Suprapubic skin (tissue), 4 donors: ENCODE data around the gene PXT1. TPM values are rescaled to one million over a fixed set of nuclear protein-coding genes. Genes with fewer than 3 reads are reported as not detected.

ENCODE experiments used
- DNase-seq, 2 donors: peaks; one replicate each; pipeline ENCODE4 v3.0.0-alpha.2; 2019; ENCODE audit warnings: low spot score in 2 of 2
- H3K27ac ChIP-seq: fragments of 200-600 bp; sonication (generic); one replicate; pipeline ENCODE4 v1.5.1; 2019
- H3K27me3 ChIP-seq: fragments of 200-600 bp; sonication (generic); one replicate; pipeline ENCODE4 v1.5.1; 2019
- H3K36me3 ChIP-seq: fragments of 200-600 bp; sonication (generic); one replicate; pipeline ENCODE4 v1.5.1; 2019
- H3K4me1 ChIP-seq: fragments of 200-600 bp; sonication (generic); one replicate; pipeline ENCODE4 v1.5.1; 2019
- H3K4me3 ChIP-seq: fragments of 200-600 bp; sonication (generic); one replicate; pipeline ENCODE4 v1.5.1; 2019; ENCODE audit warnings: mild to moderate bottlenecking
- H3K9me3 ChIP-seq: fragments of 200-600 bp; sonication (generic); one replicate; pipeline ENCODE4 v1.5.1; 2019
- CTCF ChIP-seq, 2 donors: fragments of 200-600 bp in 1 of 2; fragments of 450-650 bp in 1 of 2; sonication (generic) in 1 of 2; IDR thresholded peaks; one replicate each; pipeline ENCODE4 v1.5.1; 2016 to 2019; ENCODE audit warnings: antibody characterized with exemption in 2 of 2, mild to moderate bottlenecking in 1 of 2, moderate library complexity in 1 of 2
- EP300 ChIP-seq: sonication (generic); formaldehyde crosslinking; IDR thresholded peaks from one replicate; pipeline ENCODE4 v1.6.1; 2017; ENCODE audit warnings: antibody characterized with exemption
- POLR2A ChIP-seq, 2 donors: fragments of 450-650 bp; IDR thresholded peaks; one replicate each; pipeline ENCODE4 v1.6.1; 2017; ENCODE audit warnings: antibody characterized with exemption in 2 of 2, mild to moderate bottlenecking in 2 of 2, moderate library complexity in 2 of 2
- POLR2AphosphoS5 ChIP-seq, 3 donors: sonication (generic); formaldehyde crosslinking; IDR thresholded peaks; one replicate each; pipeline ENCODE4 v1.6.1; 2017; ENCODE audit warnings: antibody characterized with exemption in 3 of 3
- WGBS: methylation state at CpG from one replicate; pipeline ENCODE4 v1.1.5; 2018; 5-methylcytosine and 5-hydroxymethylcytosine counted together
- total RNA-seq, 4 donors: library from RNA; depleted of rRNA; stranded (reverse); fragments of >200 nt; gene quantifications; one replicate each; pipeline ENCODE4 v1.1.0, GENCODE V29; 2016

PXT1 gene
- total RNA-seq, 4 donors from 2014 or later = not detected

DNA sequence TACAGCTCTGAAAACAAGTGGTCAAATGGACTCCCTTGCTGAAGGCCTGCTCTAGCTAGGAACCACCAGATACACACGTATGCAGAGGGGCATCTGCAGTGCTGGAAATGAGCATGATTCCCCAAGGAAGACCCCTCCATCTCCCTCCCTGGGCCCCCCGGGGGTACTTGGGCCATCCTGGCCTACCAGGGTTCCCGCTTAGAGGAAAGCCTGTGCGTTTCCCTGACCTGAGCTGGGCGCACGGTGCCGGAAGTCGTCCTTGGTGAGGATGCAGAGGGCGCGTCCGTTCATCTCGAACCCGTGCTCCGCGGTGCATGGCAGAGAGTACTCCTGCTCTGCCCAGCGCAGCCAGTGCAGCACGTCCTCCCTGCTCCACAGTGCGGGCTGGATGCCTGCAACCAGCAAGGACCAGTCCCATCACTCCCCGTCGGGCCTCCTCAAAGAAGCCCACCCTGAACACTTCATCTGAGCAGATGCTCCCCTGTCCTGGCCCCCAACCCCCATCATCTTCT is 67.0 kb downstream of the PXT1 start:
- no peaks in the 10 kb centered on the region for H3K9me3 ChIP-seq
- H3K4me3 ChIP-seq = no peak overlapping the region
- H3K4me1 ChIP-seq = peaks cover 17% of the 10 kb centered on the region
- DNase-seq = no peak
- H3K36me3 ChIP-seq = no peaks in the 10 kb centered on the region
- WGBS = 94% methylated on average over 20 of the region's 20 CpGs
- no peaks in the 10 kb centered on the region for H3K27me3 ChIP-seq
- TF ChIP-seq POLR2A (IDR thresholded peaks at IDR 0.05) (no peak), POLR2AphosphoS5 (IDR thresholded peaks at IDR 0.05) (no peak)
- no peak overlapping the region for H3K27ac ChIP-seq

DNA sequence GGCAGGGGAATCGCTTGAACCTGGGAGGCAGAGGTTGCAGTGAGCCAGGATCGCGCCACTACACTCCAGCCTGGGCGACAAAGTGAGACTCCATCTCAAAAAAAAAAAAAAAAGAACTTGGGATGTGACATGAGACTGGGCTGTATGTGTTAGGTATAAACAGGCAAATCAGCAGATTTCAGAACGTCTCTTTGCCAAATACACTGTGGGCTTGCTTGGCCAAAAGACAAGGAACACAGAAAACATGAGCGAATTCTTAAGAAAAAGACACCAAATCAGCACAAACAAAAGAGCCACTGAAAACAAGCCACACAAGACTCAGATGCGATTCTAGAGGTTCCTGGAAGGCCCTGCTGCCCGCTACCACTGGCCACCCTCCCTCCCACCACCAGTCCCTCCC is 67.7 kb downstream of the PXT1 start:
- no peaks in the 10 kb centered on the region for H3K36me3 ChIP-seq
- H3K27ac ChIP-seq = no peak overlapping the region
- no peak overlapping the region for H3K4me3 ChIP-seq
- no peak for TF ChIP-seq POLR2AphosphoS5 (IDR thresholded peaks at IDR 0.05)
- no peak for TF ChIP-seq CTCF (IDR thresholded peaks at IDR 0.05)
- no peak for TF ChIP-seq POLR2A (IDR thresholded peaks at IDR 0.05)
- no peak for TF ChIP-seq EP300
- 64% methylated on average over 8 of the region's 8 CpGs for WGBS
- H3K4me1 ChIP-seq = peaks cover 17% of the 10 kb centered on the region
- DNase-seq = no peak
- no peaks in the 10 kb centered on the region for H3K27me3 ChIP-seq
- H3K9me3 ChIP-seq = no peaks in the 10 kb centered on the region

GRCh38 chr6:36374194-36374593 is 68.5 kb downstream of the PXT1 start:
- 93% methylated on average over 4 of the region's 4 CpGs for WGBS
- no peaks in the 10 kb centered on the region for H3K27me3 ChIP-seq
- no peak for TF ChIP-seq EP300
- TF ChIP-seq CTCF (IDR thresholded peaks at IDR 0.05) = no peak
- TF ChIP-seq POLR2AphosphoS5 (IDR thresholded peaks at IDR 0.05) = no peak
- TF ChIP-seq POLR2A (IDR thresholded peaks at IDR 0.05) = no peak

GRCh38 chr6:36373368-36374019 is 69.2 kb downstream of the PXT1 start:
- Histone ChIP-seq H3K4me3 (no peak overlapping the region), H3K36me3 (no peaks in the 10 kb centered on the region), H3K27ac (no peak overlapping the region), H3K4me1 (peaks cover 17% of the 10 kb centered on the region), H3K9me3 (no peaks in the 10 kb centered on the region), H3K27me3 (no peaks in the 10 kb centered on the region)
- 40% methylated on average over 11 of the region's 15 CpGs for WGBS
- TF ChIP-seq POLR2A (IDR thresholded peaks at IDR 0.05) (no peak), CTCF (IDR thresholded peaks at IDR 0.05) (no peak), POLR2AphosphoS5 (IDR thresholded peaks at IDR 0.05) (no peak), EP300 (no peak)
- DNase-seq = peak in 1 of 2 donors; percentile 57

More at GRCh38 chr6:36374194-36374593, 68.5 kb downstream of the PXT1 start:
- H3K36me3 ChIP-seq = no peaks in the 10 kb centered on the region
- no peaks in the 10 kb centered on the region for H3K9me3 ChIP-seq
- no peak overlapping the region for H3K27ac ChIP-seq
- no peak for DNase-seq
- peaks cover 17% of the 10 kb centered on the region for H3K4me1 ChIP-seq
- H3K4me3 ChIP-seq = no peak overlapping the region

DNA sequence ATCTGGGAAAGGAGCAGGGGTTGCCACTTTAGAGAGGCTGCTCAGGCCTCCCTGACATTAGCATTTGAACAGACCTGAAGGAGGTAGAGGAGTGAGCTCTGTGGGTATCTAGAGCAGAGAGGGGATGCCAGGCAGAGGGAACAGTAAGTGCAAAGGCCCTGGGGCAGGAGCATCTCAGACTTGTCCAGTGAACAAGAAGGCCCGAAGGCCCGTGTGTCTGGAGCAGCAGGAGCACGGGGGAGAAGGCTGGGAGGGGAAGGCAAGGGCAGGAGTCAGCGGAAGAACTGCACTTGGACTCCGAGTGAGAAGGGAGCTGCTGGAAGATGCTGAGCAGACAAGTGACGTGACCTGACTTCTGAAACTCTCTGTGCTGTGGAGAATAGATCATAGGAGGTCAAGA is 70.6 kb downstream of the PXT1 start:
- no peak overlapping the region for H3K4me3 ChIP-seq
- no peaks in the 10 kb centered on the region for H3K27me3 ChIP-seq
- H3K4me1 ChIP-seq = peaks cover 10% of the 10 kb centered on the region
- WGBS = 94% methylated on average over 6 of the region's 6 CpGs
- TF ChIP-seq CTCF (IDR thresholded peaks at IDR 0.05) (no peak), POLR2A (IDR thresholded peaks at IDR 0.05) (no peak), POLR2AphosphoS5 (IDR thresholded peaks at IDR 0.05) (no peak), EP300 (no peak)
- no peak for DNase-seq
- no peaks in the 10 kb centered on the region for H3K9me3 ChIP-seq
- no peaks in the 10 kb centered on the region for H3K36me3 ChIP-seq
- no peak overlapping the region for H3K27ac ChIP-seq
